ENCODE measurements around the gene GADD45GIP1.

The GADD45GIP1 gene

GRCh38 chr19:13002166-13002898 is 45.3 kb upstream of the GADD45GIP1 start:
- no peak for DNase-seq
- H3K4me3 ChIP-seq (ENCODE audit: low read depth, low read length): no peak overlapping the region
- no peaks in the 10 kb centered on the region for H3K4me1 ChIP-seq
- H3K27me3 ChIP-seq: no peaks in the 10 kb centered on the region
- TF ChIP-seq, protein P1, sequence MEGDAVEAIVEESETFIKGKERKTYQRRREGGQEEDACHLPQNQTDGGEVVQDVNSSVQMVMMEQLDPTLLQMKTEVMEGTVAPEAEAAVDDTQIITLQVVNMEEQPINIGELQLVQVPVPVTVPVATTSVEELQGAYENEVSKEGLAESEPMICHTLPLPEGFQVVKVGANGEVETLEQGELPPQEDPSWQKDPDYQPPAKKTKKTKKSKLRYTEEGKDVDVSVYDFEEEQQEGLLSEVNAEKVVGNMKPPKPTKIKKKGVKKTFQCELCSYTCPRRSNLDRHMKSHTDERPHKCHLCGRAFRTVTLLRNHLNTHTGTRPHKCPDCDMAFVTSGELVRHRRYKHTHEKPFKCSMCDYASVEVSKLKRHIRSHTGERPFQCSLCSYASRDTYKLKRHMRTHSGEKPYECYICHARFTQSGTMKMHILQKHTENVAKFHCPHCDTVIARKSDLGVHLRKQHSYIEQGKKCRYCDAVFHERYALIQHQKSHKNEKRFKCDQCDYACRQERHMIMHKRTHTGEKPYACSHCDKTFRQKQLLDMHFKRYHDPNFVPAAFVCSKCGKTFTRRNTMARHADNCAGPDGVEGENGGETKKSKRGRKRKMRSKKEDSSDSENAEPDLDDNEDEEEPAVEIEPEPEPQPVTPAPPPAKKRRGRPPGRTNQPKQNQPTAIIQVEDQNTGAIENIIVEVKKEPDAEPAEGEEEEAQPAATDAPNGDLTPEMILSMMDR (IDR thresholded peaks at IDR 0.05; ENCODE audit: low read depth, low read length): no peak
- H3K36me3 ChIP-seq: no peaks in the 10 kb centered on the region
- no peaks in the 10 kb centered on the region for H3K9me3 ChIP-seq

DNA sequence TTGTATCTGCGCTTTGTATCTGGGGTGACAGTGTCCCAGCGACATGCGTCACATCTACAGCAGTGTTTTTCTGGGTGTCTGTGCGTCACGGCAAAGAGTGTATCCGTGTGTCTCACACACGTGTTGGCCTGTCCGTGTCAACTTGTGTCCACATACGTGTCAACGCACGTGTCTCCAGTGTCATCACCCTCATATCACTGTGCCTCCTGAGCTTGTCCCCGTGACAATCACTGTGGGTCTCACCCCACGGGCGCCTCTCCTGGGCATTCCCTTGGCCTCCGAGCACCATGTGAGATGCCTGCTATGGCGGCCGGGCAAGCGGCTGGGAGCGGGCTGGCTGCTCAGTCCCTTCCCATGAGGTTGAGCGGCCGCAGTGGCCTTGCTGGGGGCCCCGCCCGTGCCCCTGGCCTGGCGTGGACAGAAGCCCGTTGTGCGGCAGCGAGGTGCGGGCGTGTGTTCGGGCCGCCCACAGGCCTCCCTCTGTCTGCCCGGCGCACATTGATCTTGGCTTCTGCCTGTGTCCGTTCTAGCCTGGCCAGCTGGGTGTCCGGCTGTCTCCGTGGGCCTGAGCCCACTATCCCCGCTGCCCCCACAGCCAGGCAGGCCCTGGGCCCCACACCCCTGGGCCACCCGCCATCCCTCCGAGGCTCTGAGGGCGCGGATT is 44.6 kb upstream of the GADD45GIP1 start:
- Histone ChIP-seq H3K36me3 (no peaks in the 10 kb centered on the region), H3K4me1 (no peaks in the 10 kb centered on the region), H3K4me3 (ENCODE audit: low read depth, low read length) (no peak overlapping the region), H3K9me3 (no peaks in the 10 kb centered on the region), H3K27me3 (no peaks in the 10 kb centered on the region)
- TF ChIP-seq, protein P1 (IDR thresholded peaks at IDR 0.05; ENCODE audit: low read depth, low read length): no peak
- DNase-seq: no peak

DNA sequence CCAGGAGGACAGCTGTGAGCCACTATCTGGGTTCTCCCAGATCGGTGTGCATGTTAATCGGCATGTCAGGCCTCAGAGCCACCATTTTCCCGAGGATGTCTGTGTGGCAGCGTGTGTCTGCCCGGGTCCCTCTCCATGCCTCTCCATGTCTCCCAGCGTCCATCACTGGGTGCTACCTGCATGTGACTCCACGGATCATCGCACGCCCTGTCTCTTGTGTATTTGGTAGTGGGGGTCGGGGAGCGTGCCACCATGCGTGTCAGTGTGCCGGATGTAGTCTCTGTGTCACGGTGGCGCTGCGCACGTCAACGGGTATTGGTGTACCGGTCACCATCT is 44.1 kb upstream of the GADD45GIP1 start:
- no peak for DNase-seq
- Histone ChIP-seq H3K4me1 (no peaks in the 10 kb centered on the region), H3K36me3 (no peaks in the 10 kb centered on the region), H3K4me3 (ENCODE audit: low read depth, low read length) (no peak overlapping the region), H3K9me3 (no peaks in the 10 kb centered on the region), H3K27me3 (no peaks in the 10 kb centered on the region)
- TF ChIP-seq, protein P1 (IDR thresholded peaks at IDR 0.05; ENCODE audit: low read depth, low read length): no peak

DNA sequence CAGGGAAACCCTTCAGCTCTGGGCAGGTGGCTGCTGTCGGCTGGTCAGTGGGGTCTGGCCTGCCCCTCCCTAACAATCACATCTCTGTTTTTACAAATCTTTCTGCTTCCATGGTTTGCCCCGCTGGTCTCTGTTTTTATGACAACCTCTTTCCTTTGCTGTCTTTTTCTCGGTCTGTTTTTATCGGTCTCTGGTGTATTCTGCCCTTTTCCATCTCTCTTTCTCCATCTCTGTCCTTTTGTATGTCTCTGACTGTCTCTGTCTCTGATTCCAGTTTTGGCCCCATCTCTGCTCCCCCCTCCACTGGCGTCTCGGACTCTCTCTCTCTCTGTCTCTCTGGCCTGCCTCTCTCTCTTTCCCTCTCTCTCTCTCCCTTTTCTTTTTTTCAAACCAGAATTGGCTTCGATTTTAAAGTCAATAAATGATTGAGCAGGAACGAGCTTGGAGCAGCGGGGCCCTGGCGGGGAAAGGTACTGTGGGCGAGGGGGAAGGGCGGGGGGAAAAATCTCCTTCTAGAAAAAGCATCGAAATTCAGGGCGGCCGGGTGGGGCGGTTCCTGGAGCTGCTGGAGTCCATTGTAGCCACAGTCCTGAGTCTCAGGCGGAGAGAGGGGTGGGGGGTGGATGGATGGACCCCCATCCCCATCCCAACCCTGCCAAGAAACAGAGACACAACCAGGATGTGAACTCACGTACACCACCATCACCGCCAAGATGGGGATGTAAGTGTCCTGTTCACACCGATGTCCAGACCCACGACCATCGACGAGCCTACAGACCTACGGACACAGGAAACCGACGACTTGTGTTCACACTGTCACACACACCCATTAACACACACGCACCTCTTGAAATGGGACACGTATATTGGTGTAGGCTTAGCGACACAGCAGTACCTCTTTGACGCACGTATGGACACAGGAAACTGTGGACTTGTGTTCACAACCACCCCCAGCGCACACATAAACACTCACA is 41.2 kb upstream of the GADD45GIP1 start:
- Histone ChIP-seq H3K9me3 (no peaks in the 10 kb centered on the region), H3K36me3 (no peaks in the 10 kb centered on the region), H3K27me3 (no peaks in the 10 kb centered on the region), H3K4me1 (no peaks in the 10 kb centered on the region), H3K4me3 (ENCODE audit: low read depth, low read length) (no peak overlapping the region)
- no peak for DNase-seq
- TF ChIP-seq, protein P1 (IDR thresholded peaks at IDR 0.05; ENCODE audit: low read depth, low read length): no peak

- Histone ChIP-seq H3K4me1 (no peaks in the 10 kb centered on the region), H3K27me3 (no peaks in the 10 kb centered on the region), H3K9me3 (no peaks in the 10 kb centered on the region), H3K4me3 (ENCODE audit: low read depth, low read length) (no peak overlapping the region), H3K36me3 (no peaks in the 10 kb centered on the region)
- no peak for DNase-seq
- TF ChIP-seq, protein P1 (IDR thresholded peaks at IDR 0.05; ENCODE audit: low read depth, low read length): no peak
Measured at GRCh38 chr19:12997179-12997966, 40.4 kb upstream of the GADD45GIP1 start.

All from BE2C (cell line).